ENCODE measurements around the gene PSMB4.

The PSMB4 gene

DNA sequence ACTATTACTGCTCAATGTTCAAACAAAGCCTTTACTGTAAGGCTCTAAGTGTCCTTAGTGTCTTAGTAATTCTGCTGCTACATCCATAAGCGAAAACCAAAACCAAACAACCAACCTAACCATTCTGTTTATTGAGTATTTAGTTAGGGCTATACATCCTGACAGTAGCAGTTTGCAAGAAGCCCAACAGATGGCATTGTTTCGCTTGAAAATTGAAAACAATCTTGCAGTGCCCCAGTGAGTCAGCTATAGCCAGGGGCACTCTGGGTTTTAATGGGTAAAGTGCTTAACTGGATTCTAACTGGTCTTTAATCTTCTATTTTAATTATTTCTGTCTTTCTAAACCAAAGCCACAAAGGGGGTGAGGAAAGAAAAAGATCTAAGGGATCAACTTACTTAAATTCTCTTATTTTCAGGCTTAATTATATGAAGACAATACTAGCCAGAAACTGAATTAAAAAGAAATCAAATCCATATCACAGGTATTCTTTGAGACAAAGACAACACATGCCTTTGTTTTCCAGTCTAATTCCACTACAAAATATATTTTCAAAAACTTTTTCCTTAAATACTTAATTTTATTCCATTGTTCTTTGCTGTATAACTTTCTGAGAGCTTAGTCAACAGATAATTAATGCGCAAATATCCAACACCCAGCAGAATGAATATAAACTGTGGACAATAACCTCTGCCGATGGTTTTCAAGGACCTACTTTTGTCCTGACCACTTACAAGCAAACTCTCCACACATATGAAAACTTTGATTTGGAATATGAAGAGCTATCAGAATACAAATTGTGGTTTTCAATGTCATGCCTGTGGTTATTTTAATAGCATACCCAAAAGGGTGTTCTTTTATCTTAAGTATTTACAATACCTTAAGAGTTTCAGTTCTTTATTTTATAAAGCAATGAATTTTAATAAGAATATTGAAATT, 44.7 kb downstream of the PSMB4 start:
- DNase-seq (ENCODE audit: low read depth), result peak; percentile 49

- DNase-seq (ENCODE audit: low read depth), result no peak
Observed at GRCh38 chr1:151444783-151445177, 45.4 kb downstream of the PSMB4 start.

DNA sequence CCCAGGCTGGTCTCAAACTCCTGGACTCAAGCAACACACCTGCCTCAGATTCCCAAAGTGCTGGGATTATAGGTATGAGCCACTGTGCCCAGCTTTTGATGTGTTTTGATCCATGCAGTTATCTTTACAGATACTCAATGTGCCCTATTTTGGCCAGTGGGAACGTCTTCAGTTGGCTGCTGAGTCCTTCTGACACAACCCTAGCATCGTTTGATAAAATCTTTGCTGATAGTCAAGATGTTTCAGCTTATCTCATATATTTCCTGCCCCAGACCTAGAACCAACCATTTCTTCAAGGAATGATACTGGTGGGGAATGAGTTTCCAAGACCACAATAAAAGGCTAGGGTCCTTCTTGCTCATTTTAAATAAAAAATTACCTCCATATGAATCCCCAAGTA, 48.3 kb downstream of the PSMB4 start:
- no peak for DNase-seq (ENCODE audit: low read depth)

Measured in stimulated activated CD8-positive, alpha-beta memory T cell treated with anti-CD3 and anti-CD28 coated beads, Interleukin-15, amount 100 ng/mL, for 1 hour (primary cell).